Superior temporal gyrus (tissue), 1 donor: Measurements from ENCODE around the gene SHANK1.

Experiments
- DNase-seq: peaks from one replicate; pipeline ENCODE4 v3.0.0-alpha.2; 2016; ENCODE audit errors: extremely low spot score

The SHANK1 gene

GRCh38 chr19:50711805-50712204 is 7.8 kb downstream of the SHANK1 start:
- no peak for DNase-seq

GRCh38 chr19:50711196-50711595 is 8.4 kb downstream of the SHANK1 start:
- DNase-seq = no peak

- no peak for DNase-seq
Measured at GRCh38 chr19:50710612-50711011, 9.0 kb downstream of the SHANK1 start.

- no peak for DNase-seq
Measured at GRCh38 chr19:50710094-50710493, 9.5 kb downstream of the SHANK1 start.

- no peak for DNase-seq
Measured at GRCh38 chr19:50708179-50708879, 11.3 kb downstream of the SHANK1 start.

- no peak for DNase-seq
Measured at GRCh38 chr19:50706387-50706786, 13.2 kb downstream of the SHANK1 start.

- peak; percentile 57 for DNase-seq
Measured at GRCh38 chr19:50705422-50706019, 14.1 kb downstream of the SHANK1 start.

- DNase-seq = no peak
Measured at GRCh38 chr19:50703915-50704796, 15.4 kb downstream of the SHANK1 start.

- no peak for DNase-seq
Measured at GRCh38 chr19:50702871-50703829, 16.5 kb downstream of the SHANK1 start.

- DNase-seq = no peak
Measured at GRCh38 chr19:50702158-50702870, 17.3 kb downstream of the SHANK1 start.

- no peak for DNase-seq
Measured at GRCh38 chr19:50701367-50701985, 18.1 kb downstream of the SHANK1 start.

- no peak for DNase-seq
Measured at GRCh38 chr19:50697414-50698124, 22.0 kb downstream of the SHANK1 start.

GRCh38 chr19:50696094-50696483 is 23.5 kb downstream of the SHANK1 start:
- DNase-seq = no peak

GRCh38 chr19:50695251-50696093 is 24.1 kb downstream of the SHANK1 start:
- peak; percentile 27 for DNase-seq

GRCh38 chr19:50694815-50695145 is 24.8 kb downstream of the SHANK1 start:
- DNase-seq = no peak

- DNase-seq = no peak
Measured at GRCh38 chr19:50693064-50693975, 26.3 kb downstream of the SHANK1 start.

- DNase-seq = no peak
Measured at GRCh38 chr19:50690439-50690838, 29.2 kb downstream of the SHANK1 start.

GRCh38 chr19:50688766-50689165 is 30.8 kb downstream of the SHANK1 start:
- no peak for DNase-seq
